Stimulated activated CD4-positive, alpha-beta T cell treated with anti-CD3 and anti-CD28 coated beads, Interleukin-1b, Interleukin-23, amount 100 ng/mL, for 48 hours (primary cell): Measurements from ENCODE around the gene SACS.
"Not testable (repeated sequence)": the region's sequence is repeated elsewhere in the genome, so short reads cannot be mapped to it uniquely, and the experiment has no call there.

Experiments
- DNase-seq: peaks from one replicate; pipeline ENCODE4 v3.0.0-alpha.2; 2020

Gene SACS

DNA sequence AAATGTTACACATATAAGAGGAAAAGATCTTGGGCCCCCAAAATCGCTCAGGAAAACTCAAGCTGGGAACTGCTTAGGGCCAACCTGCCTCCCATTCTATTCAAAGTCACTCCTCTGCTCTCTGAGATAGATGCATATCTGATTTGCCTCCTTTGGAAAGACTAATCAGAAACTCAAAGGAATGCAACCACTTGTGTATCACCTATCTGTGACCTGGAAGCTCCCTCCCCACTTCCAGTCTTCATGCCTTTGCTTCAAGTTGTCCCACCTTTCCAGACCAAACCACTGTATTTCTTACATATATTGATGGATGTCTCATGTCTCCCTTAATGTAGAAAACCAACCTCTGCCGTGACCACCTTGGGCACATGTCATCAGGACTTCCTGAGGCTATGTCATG lies 32.3 kb downstream of the SACS start:
- not testable (repeated sequence) for DNase-seq

- no peak for DNase-seq
Observed at GRCh38 chr13:23399347-23399746, 34.2 kb downstream of the SACS start.

GRCh38 chr13:23394821-23395220 lies 38.7 kb downstream of the SACS start:
- no peak for DNase-seq

DNA sequence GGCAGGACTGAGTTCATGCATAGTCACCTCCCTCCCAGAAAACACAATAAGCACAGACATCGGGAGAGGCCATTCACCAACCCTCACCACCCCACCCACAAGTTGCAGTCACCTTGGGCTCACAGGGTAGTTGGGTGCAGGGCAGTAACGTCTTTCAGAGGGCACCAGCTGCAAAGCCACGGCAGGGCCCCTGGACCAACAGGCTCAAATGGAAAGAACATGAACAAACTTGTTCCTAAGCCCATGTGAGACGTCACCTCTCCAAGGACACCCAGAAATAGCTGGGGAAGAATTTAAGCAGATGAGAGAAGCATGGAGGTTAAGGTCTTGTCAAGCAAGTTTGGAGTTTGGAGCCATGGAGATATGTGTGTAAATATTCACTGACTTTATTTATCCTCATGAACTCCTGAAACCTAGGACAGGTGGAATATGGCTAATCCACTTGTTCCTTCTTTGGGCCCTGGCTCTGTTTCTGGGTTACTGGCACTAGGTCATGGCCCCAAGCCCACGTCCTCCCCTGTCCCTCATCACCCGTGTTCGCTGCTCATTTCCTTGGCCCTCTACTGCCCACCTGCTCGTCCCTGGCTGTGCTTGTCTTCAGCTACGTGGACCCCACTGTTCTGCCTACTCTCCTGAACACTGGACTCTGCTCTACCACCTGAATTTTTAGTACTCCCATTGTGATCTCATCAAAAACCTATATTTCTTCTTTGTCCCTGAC lies 40.4 kb downstream of the SACS start:
- DNase-seq, result no peak

GRCh38 chr13:23392313-23392712 lies 41.2 kb downstream of the SACS start:
- no peak for DNase-seq

- DNase-seq, result no peak
Observed at GRCh38 chr13:23391752-23392151, 41.8 kb downstream of the SACS start.

GRCh38 chr13:23386533-23386932 lies 47.0 kb downstream of the SACS start:
- no peak for DNase-seq

DNA sequence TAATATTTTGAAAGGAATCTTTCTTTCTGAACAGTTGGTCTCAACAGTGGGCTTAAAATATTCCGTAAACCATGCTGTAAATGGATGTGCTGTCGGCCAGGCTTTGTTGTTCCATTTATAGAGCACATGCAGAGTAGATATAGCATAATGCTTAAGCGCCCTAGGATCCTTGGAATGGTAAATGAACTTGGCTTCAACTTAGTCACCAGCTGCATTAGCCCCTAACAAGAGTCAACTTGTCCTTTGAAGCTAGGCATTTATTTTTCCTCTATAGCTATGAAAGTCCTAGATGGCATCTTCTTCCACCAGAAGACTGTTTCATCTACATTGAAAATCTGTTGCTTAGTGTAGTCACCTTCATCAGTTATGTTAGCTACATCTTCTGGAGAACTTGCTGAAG lies 47.6 kb downstream of the SACS start:
- no peak for DNase-seq

- peak; percentile 22 for DNase-seq
Observed at GRCh38 chr13:23384111-23384510, 49.4 kb downstream of the SACS start.

- no peak for DNase-seq
Observed at GRCh38 chr13:23383151-23383550, 50.4 kb downstream of the SACS start.

DNA sequence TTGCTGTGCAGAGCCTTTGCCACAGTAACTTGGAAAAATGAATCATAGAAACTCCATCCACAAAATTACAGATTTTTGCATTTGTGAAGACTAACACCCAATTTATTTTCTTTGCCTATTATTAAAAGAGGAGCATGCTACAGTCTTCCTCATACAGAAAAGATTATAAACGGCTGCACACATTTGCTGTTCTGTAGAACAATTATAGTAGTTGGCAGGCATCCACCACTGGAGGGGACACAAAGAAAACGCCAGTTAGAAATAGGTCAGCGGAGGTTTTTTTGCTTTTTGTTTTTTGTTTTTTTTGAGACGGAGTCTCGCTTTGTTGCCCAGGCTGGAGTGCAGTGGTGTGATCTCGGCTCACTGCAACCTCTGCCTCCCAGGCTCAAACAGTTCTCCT lies 51.6 kb downstream of the SACS start:
- DNase-seq, result no peak

- DNase-seq, result no peak
Observed at GRCh38 chr13:23380534-23380933, 53.0 kb downstream of the SACS start.

DNA sequence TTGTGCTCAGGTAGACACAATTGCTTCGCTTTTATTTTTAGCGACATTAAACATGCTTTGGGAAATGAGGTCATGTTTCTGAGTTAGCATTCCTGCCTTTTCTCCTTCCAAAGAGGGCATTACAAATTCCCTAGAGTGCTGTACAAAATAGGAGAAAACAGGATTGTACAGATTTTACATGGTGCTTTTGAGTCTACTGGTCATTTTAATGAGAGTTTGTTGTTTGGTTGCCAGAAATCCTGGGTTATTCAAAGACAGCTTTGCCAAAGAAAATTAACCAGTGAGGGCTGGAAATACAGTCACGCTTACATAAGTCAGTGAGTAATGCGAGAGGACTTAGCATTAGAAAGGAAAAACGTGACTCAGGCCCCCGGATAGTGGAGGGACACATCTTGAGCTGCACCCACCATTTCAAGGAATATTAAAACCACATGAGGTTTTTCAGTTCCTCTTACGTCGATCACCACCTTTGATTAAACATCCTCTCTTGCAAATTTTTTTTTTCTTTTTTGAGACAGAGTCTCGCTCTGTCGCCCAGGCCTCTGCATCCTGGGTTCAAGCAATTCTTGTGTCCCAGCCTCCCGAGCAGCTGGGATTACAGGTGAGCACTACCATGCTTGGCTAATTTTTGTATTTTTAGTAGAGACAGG lies 55.4 kb downstream of the SACS start:
- peak; percentile 72 for DNase-seq

GRCh38 chr13:23377579-23377978 lies 55.9 kb downstream of the SACS start:
- DNase-seq, result no peak

DNA sequence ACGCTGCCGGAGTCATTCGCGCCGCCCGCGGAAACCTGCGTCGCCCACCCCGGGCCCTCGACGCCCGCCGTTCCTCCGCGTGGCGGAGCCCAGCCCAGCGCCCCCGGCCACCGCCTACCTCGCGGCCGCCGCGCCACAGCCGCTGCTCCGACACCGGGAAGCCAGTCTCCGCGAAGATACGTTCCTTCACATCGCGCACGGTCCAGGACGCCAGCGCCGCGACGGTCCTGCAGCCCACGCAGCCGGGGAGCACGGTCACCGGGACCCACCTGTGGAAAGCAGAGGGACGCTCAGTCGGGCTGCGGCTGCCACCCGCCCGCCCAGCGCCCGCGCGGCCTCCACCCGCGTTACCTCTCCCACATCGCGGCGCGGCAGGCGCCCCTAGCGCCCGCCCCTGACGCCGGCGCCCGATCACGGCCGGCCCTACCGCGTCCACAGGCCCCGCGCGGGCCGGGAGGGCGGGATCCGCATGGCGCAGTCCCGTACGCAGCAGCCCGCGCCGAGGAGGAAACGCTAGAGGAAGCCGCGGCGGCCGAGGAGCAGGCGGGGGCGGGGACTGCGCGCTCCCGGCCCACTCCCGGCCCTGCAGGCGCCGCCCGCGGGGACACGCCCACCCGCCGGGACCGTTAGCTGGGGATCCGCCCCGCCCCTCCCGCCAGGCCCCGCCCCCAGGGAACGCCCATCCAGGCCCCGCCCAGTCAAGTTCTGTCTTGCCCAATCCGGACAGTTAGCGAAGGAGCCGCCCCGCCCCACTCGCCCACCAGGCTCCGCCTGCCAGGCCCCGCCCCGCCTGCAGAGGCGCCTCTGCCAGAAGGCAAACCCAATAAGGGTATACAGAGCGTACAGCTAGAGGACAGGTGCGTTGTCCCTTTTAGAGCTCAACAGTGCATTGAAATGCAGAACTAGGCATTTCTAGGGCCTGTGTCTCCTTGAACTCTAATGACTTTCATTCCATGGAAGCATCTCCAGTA lies 58.2 kb downstream of the SACS start:
- DNase-seq, result peak; percentile 96

DNA sequence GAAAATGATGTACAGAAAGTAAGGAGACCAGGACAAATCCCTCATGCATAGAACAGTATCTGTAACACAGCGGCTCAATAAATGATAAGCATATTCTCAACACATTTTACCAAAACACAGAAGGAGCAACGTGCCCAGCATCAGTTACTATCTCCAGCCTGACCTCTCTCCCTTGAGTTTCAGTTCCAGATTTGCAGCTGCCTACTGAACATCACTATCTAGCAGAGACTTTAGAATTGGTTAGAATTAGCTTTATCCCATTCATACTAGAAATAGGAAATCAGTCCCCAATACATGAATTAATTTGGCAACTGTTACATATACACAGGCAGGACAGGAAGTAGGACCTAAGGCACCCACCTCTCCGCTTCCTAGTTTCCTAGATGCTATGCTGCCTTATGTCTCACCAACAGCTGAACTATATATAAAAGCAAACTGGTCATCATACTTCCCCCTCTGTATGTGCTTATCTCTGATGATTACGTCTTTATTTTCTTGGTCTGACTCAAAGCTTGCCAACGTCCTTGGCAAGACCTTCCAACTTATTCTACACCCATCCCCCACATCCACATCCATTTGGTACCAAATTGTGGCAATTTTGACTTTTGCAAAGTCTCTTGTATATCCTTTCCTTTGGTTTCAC lies 61.1 kb downstream of the SACS start:
- DNase-seq, result no peak

- DNase-seq, result no peak
Observed at GRCh38 chr13:23367907-23368306, 65.6 kb downstream of the SACS start.

- DNase-seq, result no peak
Observed at GRCh38 chr13:23365652-23366051, 67.8 kb downstream of the SACS start.

DNA sequence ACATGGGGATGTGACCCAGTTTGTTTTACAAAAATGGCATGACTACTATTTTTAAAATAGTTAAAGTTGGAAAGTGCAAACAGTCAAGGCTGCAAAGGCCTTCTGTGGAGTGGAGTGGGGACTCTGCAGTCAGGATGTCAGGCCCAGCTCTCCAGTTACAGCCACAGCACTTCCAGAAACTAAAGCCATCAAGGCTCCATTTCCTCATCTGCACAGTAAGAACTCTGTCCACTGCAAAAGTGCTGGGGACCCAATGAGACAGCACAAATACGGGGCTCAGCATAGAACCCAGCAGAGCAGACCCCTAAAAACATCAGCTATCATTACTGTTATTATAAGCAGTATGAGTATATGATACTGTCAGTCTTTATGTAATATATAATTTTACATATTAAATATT lies 73.6 kb downstream of the SACS start:
- no peak for DNase-seq

- DNase-seq, result no peak
Observed at GRCh38 chr13:23357349-23357748, 76.2 kb downstream of the SACS start.

- no peak for DNase-seq
Observed at GRCh38 chr13:23356368-23356767, 77.1 kb downstream of the SACS start.

DNA sequence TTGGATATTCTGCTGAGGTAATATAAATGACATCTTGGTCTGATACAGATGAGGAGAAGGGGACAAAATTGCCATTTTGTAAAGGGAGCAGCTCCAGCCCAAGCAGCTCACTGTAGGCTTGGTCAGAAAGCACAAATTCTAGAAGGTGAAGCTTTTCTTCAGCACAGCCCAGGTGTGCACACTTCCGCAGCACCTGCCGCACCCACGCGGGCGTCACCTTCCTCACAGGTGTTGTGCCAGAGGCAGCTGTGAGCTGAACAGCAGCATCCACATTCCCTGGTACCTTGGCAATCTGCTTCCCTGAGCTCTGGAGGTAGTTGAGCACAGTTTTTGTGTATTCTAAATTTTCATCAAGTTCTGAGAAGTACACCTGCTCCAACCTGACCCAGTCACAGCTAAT lies 79.0 kb downstream of the SACS start:
- DNase-seq, result no peak

- no peak for DNase-seq
Observed at GRCh38 chr13:23352161-23352560, 81.3 kb downstream of the SACS start.
